ENCODE data around the gene RAPGEF1.
A peak's percentile ranks its signal among the peaks of the same experiment; 100 is the strongest.
"Not testable (repeated sequence)": the region's sequence is repeated elsewhere in the genome, so short reads cannot be mapped to it uniquely, and the experiment has no call there.

RAPGEF1 gene

DNA sequence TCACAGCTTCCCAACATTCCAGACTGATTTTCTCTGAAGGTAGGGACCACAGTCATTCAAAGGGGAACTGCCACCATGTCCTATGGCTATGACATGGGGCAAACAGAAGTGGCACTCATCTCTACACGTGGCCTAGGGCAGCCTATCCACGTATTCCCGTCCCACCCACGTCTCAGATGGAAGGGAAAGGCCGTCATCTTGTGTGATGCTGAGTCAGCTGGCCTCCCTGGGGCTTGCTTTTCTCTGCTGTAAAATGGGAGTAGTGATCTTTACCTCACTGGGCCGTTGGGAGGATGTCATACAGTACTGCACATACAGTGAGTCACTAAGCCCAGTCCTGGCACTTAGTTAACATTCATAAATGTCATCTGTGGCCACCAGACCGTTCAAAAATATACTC is 72.3 kb downstream of the RAPGEF1 start:
- DNase-seq: no peak

DNA sequence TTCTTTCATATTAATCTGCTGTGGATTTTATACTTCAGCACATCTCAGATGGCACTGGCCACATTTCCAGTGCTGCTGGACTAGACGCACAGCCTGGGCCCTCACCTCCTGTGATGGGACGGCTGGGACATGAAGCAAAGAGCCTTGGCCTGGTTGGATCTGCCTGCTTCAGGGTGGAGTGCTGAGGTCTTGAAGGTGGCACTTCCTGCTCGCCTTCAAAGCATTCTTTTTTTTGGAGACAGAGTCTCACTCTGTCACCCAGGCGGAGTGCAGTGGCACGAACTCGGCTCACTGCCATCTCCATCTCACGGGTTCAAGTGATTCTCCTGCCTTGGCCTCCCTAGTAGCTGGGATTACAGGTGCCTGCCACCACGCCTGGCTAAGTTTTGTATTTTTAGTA is 73.1 kb downstream of the RAPGEF1 start:
- no peak for DNase-seq

DNA sequence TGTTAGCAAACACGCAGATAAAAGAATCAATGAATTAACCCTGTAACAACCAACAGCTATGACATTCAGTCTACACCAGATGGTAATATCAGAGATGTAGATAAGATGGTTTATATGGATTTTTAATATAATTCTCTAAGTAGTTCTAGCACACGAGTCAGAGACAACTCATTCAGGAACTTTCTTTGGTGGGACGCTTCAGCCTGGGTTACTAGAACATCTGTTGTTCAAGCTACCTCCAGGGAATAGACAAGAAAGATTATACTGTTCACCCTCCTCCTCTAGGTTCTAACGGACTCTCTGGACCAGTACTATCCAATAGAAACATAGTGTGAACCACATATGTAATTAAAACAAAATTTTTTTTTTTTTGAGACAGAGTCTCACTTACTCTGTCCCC is 73.8 kb downstream of the RAPGEF1 start:
- no peak for DNase-seq

- DNase-seq: peak; percentile 69
Observed at GRCh38 chr9:131663288-131663687, 76.6 kb downstream of the RAPGEF1 start.

- not testable (repeated sequence) for DNase-seq
Observed at GRCh38 chr9:131662289-131662621, 77.6 kb downstream of the RAPGEF1 start.

- peak; percentile 8 for DNase-seq
Observed at GRCh38 chr9:131661568-131662288, 78.1 kb downstream of the RAPGEF1 start.

DNA sequence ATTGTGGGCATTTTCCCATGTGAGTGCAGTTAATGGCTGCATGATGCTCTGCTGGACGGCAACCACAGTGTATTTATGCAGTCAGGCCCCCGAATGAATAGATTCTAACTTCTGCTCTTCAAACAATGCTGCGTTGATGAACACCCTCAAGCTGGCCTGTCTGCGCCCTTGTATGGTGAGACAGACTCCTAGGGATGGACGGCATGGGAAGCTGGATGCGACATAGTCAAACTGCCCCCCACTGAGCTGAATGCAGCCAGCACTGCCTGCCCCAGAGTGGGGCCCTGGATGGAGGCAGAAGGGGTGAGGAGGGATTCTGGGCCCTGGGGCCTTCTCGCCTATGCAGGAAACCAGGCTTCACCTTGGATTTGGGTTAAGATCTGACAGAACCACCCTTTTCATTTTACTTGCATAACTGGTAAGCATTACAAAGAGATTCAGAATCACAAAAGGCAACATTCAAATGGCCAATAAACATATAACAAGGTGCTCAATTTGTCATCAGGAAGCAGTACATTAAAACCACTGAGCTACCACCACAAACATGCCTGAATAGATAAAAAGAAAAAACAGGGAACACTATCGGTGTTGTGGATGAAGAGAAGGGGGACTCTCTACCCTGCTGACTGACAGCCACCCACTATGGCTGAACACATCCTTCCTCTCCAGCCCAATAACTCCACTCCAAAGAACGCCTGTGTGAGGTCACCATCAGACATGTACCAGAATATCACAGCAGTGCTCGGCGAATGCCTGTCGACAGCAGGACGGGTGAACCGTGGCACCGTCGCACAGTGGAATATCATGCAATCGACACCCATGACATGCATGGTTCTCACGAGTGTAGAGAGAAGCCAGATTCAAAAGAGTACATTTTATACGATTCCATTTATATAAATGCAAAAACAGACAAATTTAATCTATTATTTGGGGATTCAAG is 79.1 kb downstream of the RAPGEF1 start:
- DNase-seq: peak; percentile 29

DNA sequence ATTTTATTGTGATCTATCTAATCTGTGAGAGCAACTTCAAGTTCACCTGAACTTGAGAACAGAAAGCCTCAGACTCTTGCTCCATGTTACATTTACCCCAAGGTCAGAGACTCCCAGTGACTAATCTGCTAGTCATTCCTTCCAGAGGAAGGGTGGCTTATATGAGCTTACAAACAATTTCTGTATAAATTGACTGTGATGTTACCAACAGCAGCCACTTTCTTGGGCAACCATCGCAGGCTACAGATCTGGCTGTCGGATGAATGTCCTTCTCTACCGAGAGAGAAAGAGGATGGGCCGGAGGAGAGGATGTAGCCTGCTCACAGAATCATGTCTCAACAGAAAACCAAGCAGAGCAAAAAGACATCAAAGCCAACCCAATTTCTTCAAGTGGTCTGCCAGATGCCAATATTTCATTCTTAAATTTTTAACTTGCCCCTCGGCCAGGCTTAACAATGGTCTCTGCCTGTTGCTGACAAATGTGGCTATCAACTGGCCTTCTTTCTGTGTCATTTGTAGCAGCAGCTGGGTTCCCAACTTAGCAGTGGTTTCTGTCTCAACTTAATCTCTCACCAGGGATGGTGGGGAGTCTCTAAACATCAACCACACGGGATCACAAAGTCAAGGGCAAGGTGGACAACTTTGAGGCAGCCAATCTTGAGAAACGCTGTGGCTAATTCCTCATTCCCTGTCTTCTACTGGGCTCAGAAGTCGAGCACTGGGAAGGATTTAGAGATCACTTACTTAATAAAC is 81.3 kb downstream of the RAPGEF1 start:
- no peak for DNase-seq

- DNase-seq: no peak
Observed at GRCh38 chr9:131657940-131658339, 81.9 kb downstream of the RAPGEF1 start.

- DNase-seq: peak; percentile 36
Observed at GRCh38 chr9:131657456-131657855, 82.4 kb downstream of the RAPGEF1 start.

- no peak for DNase-seq
Observed at GRCh38 chr9:131657037-131657377, 82.9 kb downstream of the RAPGEF1 start.

GRCh38 chr9:131656356-131657036 is 83.4 kb downstream of the RAPGEF1 start:
- no peak for DNase-seq

GRCh38 chr9:131654369-131654768 is 85.5 kb downstream of the RAPGEF1 start:
- DNase-seq: not testable (repeated sequence)

GRCh38 chr9:131651599-131651998 is 88.3 kb downstream of the RAPGEF1 start:
- DNase-seq: no peak

GRCh38 chr9:131651160-131651559 is 88.7 kb downstream of the RAPGEF1 start:
- no peak for DNase-seq

DNA sequence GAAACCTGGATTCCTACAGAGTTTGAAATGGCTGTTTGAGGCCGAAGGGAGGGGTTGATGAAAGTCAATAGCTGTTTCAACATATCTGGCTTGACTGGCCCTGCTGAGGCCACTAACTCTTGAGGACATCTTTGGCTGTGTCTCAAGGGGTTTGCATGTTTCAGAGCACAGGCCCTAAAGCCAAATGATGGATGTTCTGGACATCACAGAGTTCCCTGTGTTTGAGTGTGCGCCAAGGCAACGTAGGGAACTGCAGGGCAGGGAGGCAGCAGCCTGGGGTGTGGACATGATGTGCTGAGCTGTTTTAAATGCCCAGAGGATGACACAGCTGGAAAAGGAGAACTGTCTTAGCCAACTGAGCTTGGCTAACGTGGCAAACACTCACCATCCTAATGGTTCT is 89.6 kb downstream of the RAPGEF1 start:
- no peak for DNase-seq

- no peak for DNase-seq
Observed at GRCh38 chr9:131649646-131650045, 90.2 kb downstream of the RAPGEF1 start.

GRCh38 chr9:131645078-131645776 is 94.6 kb downstream of the RAPGEF1 start:
- DNase-seq: no peak

- no peak for DNase-seq
Observed at GRCh38 chr9:131642496-131643083, 97.3 kb downstream of the RAPGEF1 start.

DNA sequence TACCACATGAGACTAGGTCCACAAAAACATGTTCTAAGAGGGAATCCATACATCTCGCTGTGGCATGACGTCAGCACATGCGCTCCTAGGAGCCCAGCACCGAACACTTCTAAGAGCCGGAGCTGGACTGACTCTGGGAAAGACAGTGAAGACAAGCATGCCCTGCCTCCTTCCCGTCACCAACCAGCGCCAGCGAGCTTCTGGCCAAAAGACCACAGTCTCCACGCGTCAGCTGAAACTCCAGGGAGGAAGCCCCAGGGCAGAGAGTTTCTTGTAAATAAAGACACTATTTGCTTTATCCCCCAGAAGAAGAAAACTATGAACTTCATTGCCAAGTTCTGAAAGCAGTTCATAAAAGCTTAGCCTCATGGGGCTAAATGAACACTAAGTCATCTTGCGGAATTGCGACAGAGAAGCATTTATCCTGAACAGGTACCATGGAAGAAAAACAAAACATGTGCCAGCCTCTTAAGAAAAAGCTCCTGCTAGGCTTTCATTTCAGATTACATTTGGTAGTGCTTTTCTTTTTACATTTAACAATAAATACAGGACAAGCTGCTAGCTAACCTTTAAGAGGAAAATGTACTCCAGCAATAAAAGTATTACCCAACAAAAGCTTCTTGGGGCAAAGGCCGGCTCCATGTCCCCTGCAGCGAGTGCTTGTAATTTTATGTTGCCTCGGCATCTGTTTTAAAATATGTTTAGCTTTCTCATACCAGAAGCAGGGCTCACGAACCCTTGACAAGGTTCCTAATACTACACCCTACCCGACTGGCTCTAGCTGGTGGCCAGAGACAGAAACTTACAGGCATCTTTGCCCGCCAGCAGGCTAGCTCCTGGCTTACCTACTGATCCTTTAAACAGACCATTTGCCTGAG is 98.0 kb downstream of the RAPGEF1 start:
- DNase-seq: no peak

Data from NCI-H526 treated with DMSO at 0.1 percent for 48 hours (cell line).